SIG-M5 treated with dmso at 0.1 percent for 504 hours (cell line): ENCODE measurements around the gene GNG2.

Experiments used
- DNase-seq: peaks from one replicate; lab custom pipeline; 2025; ENCODE audit not compliant: unreplicated experiment; lab: John Stamatoyannopoulos, UW

Gene GNG2

DNA sequence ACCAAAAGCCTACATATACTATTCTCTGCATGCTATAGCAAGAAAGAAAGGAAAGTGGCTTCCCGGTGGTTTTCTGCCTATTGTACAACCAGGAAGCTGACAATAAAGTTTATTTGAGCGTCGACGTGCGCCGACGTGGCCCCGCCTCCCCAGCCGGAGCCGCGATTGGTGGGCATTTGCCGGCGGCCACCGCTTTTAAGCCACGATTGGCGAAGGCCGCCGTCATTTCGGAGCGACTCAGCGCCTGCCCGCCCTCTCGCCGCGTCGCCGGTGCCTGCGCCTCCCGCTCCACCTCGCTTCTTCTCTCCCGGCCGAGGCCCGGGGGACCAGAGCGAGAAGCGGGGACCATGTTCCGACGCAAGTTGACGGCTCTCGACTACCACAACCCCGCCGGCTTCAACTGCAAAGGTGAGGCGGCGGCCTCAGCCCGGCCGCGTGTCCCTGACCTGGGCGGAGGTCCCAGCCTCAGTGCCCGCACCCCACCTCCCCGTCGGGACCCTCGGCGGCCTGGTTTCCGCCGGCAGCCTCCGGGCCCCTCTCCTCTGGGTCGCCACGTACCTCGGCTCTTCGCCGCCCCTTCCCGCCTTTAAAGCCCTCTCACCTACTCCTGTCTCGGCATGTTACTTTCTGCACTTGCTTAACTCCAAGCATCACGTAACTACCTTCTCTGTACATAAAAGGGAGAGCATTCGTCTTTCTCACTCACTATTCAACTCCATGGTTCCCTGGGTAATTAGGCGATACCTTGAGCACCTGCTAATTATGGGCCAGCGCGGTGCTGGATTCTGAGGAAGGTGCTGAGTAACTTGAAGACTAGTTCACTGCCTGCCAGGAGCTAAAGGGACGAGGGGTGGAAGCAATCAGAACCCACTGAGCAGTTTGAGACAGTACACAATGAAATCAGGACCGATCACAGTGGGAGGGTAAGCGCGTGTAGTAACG is 129.2 kb downstream of the GNG2 start, which contains the start of gene RTRAF:
Gene RTRAF, plus strand, starts transcription at position 254 of the 942 bp plus-strand sequence. Its CDS starts 94 bp downstream, at position 348.
- peak; percentile 91 for DNase-seq

DNA sequence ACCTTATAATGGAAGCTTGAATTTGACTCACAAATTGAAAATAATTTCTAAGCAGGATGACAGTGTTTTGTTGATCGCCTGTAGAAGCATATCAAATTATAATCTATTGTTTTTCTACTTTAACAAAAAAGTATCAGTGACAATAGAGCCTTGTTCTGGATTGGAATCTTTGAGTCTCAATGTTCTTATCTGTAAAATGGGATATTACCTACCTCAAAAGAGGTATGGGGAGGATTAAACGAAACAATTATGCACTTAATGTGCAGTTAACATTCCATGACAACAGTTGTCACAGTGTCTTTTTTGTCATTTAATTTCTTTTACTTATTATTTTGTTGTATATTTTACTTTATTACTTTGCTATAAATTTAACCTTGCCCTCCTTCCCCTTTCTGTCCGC is 130.1 kb downstream of the GNG2 start:
- DNase-seq, result no peak

DNA sequence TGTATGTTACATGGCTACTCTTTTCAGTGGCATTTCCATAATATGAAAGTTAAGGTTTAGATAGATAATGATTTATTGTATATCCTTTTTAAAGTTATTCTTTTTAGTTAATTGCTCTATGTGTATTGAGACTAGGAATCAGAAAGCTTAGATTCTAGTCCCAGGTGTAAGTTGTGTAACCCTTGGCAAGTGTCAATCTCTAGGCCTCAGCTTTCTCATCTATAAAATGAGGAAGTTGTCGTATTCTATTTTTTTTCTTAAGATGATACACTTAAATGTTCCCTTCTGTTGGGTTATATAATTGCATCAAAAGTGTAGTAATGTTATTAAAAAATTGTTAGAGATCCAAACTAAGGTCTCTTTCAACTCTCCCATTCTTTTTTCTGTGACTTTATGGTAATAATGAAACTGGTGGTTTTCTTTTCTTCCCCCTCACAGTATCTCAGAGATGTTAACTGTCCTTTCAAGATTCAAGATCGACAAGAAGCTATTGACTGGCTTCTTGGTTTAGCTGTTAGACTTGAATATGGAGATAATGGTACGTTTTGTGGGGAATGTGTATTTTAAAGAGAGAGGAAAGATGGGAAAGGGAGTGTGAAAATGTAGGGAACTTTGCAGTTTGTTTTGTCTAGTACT is 133.0 kb downstream of the GNG2 start:
- DNase-seq, result no peak

DNA sequence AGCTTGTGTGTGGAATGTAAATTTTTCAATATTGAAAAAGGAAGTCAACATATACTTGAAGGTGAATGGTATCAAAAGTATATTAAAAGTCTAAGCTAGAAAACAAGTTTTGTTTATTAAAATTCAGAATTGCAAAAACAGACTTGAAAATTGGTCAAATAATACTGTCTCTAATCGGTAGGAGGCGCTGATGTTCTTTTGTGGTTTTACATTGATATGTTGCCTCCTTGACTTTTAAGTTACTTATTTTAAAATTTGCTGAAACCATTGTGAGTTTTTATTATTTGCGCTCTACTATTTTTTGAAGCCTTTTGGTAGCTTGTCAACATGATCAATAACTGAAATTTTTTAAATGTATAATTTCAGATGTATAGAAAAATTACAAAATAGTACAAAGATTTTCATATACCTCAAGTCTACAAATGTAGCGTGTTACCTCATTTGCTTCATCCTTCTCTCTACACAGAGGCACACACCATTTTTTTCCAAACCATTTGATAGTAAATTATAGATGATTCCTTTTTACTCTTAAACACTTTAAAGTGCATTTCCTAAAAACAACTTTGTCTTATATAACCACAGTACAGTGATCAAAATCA is 135.8 kb downstream of the GNG2 start:
- DNase-seq, result no peak

DNA sequence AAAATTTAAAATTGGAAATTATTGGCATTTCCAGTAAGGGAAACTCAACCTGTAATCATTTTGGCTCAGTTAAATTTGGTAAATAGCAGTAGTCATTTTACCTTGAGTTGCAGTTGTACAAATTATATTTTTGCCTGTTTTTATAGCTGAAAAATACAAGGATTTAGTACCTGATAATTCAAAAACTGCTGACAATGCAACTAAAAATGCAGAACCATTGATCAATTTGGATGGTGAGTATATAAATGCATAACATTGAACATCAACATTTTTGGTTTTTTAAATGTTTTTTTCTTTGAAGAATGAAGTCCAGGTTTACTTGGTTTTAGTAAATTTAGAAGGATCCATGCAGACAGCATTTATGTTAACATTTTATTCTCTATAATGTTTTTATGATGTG is 137.9 kb downstream of the GNG2 start:
- DNase-seq, result no peak

DNA sequence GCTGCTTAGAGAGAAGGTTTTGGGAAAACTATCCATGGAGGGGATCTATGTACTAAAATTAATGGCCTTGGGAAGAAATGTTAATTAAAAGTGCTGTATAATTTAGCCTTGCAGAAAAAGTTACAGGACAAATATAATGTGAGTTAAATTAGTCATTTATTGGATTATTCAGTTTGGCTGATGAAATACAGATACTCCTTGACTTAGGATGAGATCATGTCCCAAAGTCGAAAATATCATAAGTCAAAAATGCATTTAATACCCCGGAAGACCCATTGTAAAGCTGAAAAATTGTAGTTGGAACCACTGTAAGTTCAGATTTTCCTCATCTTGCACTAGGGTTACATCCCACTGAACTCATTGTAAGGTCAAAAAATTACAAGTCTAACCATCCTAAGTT is 138.7 kb downstream of the GNG2 start:
- no peak for DNase-seq

DNA sequence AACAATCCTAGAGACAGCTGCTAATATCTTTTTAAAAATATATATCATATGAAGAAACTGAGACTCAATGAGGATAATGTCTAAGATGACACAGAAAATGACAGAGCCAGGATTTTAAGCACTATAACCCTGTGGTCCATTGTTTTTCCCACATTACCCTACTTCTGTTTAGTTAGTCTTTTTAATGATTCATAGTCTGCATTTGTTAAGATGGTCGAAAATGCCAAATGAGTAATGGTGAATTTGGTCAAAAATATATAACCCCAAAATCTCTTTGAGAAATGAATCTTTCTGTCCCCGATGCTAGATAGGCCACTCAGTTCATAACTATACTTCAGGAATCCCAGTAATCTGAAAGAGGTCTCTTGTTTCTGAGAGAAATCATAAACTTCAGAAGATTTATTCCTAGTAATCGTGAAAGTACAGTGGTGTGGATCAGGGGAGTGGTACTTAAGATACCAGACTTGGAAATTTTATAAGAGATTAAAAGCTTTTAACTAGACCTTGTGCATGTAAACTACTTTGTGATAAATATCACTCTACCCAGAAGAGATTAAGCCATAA is 139.7 kb downstream of the GNG2 start:
- DNase-seq, result no peak

DNA sequence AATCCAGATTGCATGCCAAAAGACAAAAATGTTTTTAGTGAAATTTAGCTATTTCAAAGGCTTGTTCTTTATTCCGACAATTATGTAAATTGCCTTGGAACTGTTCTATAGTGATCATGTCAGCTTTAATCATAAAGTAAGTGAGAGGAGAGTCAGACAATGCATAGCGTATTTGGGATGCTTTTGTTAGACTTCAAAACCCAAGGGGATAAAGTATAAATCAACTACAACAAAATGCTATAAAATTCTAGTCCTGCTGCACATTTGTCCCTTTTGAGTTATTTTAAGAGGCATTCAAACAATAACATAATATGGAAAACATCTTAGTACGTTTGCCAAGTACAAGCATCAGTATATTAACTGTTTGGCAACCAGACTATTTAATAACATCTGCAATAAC is 140.3 kb downstream of the GNG2 start:
- DNase-seq, result no peak

DNA sequence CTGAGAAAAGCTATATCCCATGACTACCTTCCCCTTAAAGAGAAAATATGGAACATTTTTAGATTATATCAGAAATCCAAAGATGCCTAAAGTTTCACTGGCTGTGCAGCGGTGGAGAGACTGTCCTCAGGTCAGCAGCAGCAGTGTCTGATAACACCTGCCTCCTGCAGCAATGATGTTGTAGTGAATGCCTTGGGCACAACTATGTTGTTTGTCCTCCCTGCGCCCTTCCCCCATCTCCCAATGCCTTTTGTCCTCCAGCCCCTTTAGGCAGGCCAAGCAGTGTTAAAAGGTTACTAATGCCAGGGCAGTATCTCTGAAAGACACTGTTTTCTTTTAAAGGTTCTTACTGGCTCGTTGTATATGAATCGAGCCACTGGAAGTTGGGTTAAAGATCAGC is 142.1 kb downstream of the GNG2 start:
- no peak for DNase-seq

DNA sequence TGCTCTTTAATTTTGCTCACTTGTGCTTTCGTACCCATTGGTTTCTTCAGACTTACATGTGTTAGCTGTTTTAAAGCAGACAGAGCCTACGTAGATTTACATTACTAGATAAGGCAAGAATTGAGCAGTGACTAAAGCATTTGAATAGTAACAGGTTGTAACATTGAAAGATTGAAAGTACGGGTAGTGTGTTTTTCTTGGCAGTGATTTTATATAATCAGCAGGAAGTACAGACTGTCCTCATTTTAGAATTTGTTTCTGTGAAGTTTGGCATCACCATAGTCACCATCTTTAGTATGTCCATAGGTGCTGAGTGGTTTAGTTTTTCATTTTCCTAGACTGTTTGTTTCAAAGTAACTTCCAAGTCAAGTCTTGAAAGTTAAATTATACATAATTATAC is 142.9 kb downstream of the GNG2 start:
- DNase-seq, result no peak

DNA sequence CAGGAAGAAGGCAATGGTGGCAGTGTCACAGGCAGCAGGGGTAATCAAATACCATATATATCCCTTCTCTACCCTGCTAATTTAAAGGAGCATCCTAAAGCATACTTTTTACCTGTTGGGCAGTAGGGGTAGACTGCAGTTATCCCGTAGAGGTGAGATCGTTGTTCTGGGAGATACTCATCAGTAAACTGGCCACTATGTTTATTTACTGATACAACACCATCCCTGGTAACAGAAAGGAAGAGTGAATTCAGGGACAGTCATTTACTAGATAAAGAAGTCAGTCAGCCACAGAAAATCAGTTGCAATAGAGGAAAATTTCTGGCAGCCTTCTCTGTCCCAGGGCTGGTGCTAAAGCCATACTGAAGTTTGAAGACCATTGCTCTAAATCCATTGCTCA is 145.2 kb downstream of the GNG2 start:
- no peak for DNase-seq

DNA sequence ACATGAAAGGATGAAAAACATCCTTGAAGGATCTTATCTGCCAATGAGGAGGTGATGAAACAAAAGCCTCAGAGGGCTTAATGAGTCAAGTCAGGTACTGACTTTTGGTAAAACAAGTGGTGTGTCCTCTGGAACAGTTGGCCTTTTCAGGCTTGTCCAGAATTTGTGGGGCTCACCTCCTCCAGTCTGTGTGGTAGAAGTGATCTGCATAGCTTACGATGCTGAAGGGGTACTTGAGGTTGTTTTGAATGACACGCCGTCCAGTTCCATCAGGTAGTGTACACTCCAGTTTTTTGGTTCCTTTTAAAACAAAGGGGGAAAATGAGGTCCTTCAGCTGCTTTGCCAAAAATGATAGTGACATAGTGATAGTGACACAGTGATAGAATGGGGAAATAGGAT is 145.9 kb downstream of the GNG2 start:
- DNase-seq, result no peak

DNA sequence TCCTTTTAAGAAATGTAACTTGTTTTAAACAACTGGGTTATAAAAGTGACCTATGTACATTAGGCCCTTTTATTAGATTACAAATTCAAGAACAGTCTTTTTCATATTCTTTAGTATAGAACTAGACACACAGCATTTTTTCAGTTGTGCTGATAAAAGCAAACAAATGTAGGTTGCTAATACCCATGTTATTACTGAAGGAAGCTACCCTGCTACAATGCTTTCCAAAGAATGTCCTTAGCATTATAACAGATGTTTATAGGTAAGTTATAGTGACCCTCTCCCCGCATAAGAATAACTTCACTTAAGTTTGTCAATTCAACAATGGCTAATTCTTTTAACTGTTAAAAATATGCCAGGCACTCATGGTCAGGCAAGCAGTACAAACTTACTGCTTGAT is 146.8 kb downstream of the GNG2 start:
- DNase-seq, result no peak

DNA sequence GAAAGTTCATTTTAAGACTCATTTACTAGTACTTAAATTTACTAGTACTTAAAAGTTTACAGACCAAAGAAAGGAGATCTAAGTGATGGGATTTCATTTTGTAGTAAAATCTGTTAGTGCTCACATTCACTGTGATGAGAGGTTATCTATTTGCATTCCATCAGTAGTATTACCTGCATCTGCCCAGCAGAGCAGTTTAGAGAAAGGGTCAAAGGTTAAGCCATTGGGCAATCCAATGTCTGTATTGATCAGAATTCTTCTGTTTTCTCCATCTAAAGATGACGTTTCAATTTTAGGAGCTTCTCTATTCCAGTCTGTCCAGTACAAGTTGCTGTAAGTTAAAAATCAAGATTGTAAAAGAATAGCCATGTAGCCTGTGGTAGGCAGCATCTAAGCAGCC is 147.2 kb downstream of the GNG2 start:
- no peak for DNase-seq

DNA sequence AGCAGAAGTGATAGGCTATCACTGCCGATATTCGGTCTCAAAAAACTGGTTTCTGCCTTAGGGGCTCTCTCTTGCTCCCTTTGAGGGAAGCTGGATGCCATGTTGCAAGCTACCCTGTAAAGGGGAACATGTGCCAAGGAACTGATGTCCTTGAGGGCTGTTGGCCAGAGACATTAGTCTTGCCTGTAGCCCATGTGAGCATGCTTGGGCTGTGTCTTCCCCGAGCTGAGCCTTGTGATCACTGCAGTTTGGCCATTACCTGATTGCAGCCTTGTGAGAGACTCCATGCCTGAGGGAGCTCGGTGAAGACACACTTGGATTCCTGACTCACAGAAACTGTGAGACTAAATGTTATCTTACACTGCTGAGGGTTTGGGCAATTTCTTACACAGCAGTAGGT is 147.7 kb downstream of the GNG2 start:
- DNase-seq, result no peak

DNA sequence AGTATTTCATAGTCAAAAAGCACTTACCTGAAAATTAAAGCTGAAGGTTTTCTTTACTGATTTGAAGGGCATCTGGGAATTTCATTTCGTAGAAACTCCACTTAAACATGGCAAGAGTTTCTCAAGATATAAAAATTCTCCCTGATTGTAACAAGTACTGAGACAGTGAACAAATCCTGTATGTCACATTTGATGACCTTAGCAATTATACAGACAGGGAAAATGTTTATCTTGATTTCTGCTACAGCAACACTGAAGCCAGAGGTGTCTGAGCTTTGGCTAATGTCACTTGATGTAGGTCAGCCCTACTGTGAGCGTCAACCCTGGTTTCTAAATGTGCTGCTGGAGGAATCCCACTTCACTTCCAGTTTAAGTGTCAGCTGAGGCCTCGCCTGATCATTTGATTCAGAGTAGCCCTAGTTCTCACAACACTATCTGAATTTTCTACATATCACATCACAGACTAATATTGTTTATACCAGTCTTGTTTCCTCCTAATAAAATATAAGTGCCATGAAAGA is 149.8 kb downstream of the GNG2 start:
- no peak for DNase-seq

DNA sequence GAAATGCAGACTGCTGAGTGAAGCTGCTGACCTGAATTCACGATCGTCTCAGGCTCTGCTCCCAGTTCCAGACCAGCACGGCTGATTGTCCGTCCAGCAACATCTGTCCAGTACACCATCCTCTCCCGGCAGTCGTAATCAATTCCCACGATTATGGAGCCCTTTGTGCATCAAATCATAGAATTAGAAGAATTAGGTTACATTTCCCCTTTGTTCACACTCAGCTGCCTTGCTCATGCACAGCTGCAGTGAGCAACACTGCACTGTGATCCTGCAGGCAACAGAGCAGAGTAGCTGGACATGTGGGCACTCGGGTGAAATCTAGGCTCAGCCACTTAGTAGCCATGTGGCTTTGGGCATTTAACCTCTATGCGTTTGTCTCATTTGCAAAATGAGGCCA is 151.1 kb downstream of the GNG2 start:
- DNase-seq, result no peak

DNA sequence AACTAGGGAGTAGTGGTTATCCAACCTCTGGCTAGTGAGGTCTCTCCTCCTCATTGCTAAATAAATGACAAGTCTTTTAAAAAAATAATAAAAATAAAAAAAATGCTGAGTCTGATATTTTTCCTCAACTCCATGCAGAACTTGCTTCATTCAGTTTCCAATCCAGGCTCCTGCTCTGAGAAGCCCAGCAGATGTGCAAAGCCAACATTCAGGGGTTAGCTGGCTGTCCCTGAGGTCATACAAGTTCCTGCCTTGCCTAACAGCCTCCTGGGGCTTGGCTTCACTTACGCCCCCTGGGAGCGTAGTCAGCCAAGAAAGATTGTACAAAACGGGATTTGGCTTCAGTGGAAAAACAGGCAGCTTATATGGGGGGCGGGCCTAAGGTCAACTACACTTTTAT is 152.2 kb downstream of the GNG2 start:
- no peak for DNase-seq

DNA sequence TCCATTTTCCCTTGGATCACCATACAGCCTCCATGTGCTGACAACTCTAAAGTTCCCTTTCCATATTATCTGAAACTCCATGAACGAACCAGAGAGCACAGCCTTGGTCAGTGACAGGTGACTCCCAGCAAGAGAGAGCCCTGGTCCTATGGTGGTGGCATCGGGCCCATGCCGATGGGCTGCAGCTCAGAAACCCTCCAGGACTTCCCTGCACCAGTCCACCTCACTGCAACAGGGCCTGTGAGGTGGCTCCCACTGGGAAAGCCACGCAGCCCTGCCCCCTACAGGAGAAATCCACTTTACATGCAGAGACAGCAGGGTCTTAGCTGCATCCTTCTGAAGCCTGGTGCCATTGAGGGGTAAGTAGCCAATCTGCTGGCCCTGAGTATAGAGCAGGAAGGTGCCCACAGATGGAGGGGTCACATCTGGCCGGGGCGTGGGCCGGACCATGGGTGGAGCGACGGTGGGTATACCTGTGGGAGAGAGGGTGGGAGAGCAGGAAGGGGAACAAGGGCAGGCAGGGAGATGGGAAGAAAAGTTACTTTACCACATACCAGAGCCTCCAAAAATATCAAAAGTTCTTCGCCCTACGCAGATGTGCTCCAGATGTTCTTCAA is 153.7 kb downstream of the GNG2 start:
- no peak for DNase-seq

DNA sequence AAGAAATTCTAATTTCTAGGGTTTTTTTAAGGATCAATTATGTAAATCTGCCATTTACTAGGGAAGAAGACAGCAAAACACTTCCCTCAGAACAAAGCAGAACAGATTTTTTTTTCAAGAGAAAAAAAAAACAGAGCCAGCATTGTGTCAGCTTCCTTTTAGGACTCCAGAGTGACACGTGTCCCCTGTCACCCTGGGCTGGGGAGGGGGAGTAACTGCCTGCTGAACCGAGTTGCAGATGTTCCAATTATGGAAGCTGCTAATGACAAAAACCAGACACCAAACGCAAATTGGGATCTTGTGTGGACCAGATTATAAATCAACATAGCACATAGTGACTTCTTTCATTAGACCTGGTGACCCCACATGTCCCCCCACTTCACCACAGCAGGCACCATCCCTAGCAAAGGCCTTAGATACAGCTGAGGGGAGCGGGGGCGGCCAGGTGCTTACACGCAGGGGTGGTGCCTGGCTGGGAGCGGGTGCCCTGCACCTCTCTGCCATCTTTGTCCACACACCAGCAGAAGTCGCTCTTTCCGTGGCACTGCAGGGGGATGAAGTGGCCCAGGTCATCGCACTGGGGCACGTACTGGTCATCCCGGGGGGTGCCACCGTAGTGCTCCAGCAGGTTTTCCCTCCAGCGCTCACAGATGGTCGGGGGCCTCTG is 154.3 kb downstream of the GNG2 start:
- DNase-seq, result no peak
